Vagina (tissue), 2 donors: ENCODE measurements around the gene RAB11FIP4.

Experiments
- CTCF ChIP-seq, 3 experiments: fragments of 450-650 bp in 2 of 3; fragments of 200-600 bp in 1 of 3; sonication (generic) in 1 of 3; IDR thresholded peaks; one replicate each; pipeline ENCODE4 v1.5.1; 2017 to 2019; ENCODE audit warnings: antibody characterized with exemption in 3 of 3, mild to moderate bottlenecking in 2 of 3, moderate library complexity in 2 of 3
- POLR2A ChIP-seq, 2 donors: fragments of 450-650 bp; IDR thresholded peaks; one replicate each; pipeline ENCODE4 v1.6.1; 2017; ENCODE audit warnings: antibody characterized with exemption in 2 of 2, mild to moderate bottlenecking in 2 of 2, moderate library complexity in 2 of 2

DNA sequence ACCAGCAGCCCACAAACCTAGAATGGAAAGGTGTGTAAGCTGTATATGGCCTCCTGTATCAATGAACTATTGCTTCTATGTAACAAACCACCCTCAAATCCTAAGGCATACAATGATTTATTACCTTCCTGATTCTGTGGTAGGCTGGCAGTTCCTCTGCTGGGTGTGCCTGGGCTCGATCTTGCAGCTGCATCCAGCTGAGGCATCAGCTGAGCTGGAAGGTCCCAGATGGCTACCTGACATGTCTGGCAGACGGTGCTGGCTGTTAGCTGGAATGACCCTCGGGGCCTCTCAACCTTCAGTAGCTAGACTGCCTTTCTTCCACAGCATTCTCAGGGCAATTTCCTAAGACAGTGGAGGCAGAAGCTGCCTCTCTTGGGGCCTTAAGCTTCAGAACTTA is 152.7 kb downstream of the RAB11FIP4 start:
- TF ChIP-seq CTCF (IDR thresholded peaks at IDR 0.05) (no peak), POLR2A (IDR thresholded peaks at IDR 0.05) (no peak)
